Measurements from ENCODE around the gene WDR70.
"Not testable (repeated sequence)": the region's sequence is repeated elsewhere in the genome, so short reads cannot be mapped to it uniquely, and the experiment has no call there.

WDR70 gene

DNA sequence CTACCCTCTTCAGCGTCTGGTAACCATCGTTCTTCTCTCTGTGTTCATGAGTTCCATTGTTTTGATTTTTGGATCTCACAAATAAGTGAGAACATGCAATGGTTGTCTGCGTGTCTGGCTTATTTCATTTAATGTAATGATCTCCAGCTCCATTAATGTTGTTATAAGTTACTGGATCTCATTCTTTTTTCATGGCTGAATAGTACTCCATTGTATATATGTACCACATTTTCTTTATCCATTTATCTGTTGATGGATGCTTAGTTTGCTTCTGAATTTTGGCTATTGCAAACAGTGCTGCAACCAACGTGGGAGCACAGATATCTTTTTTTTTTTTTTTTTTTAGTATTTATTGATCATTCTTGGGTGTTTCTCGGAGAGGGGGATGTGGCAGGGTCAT lies 139.2 kb downstream of the WDR70 start:
- DNase-seq = not testable (repeated sequence)

DNA sequence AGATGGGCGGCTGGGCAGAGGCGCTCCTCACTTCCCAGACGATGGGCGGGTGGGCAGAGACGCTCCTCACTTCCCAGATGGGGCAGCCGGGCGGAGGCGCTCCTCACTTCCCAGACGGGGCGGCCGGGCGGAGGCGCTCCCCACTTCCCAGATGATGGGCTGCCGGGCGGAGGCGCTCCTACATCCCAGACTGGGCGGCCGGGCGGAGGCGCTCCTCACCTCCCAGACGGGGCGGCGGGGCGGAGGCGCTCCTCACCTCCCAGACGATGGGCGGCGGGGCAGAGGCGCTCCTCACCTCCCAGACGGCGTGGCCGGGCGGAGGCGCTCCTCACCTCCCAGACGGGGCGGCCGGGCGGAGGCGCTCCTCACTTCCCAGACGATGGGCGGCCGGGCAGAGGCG lies 140.2 kb downstream of the WDR70 start:
- no peak for DNase-seq

DNA sequence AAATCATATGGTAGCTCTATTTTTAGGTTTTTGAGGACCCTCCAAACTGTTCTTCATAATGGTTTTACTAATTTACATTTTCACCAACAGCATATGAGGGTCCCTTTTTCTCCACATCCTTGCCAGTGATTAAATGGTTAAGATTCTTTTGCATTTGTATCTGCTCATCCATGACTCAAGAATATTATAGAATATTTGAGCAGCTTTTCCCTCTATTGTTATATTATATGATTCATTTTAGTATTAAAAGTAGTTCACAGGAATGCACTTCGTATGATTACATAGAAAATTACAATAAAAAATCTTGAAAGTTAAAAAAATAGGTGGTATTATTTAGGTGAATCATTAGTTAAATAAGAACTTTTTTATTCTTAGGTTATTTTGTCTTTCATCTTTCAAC lies 140.7 kb downstream of the WDR70 start:
- no peak for DNase-seq

DNA sequence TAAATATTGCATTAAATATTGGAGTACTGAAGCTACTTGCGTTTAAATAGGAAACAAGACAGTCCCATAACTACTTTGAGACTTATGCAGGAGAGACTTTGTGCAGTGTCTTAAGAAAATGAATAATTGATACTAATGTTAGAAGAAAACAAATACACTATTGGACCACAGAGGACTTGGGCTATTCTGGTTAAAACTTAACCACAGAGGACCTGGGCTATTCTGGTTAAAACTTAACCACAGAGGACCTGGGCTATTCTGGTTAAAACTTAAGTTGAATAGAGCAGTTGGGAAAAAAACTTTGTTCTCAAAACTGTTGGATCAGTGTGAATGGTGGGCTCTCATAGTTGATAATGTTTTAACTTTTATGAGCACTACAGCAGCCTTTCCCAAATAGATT lies 141.7 kb downstream of the WDR70 start:
- DNase-seq = no peak

DNA sequence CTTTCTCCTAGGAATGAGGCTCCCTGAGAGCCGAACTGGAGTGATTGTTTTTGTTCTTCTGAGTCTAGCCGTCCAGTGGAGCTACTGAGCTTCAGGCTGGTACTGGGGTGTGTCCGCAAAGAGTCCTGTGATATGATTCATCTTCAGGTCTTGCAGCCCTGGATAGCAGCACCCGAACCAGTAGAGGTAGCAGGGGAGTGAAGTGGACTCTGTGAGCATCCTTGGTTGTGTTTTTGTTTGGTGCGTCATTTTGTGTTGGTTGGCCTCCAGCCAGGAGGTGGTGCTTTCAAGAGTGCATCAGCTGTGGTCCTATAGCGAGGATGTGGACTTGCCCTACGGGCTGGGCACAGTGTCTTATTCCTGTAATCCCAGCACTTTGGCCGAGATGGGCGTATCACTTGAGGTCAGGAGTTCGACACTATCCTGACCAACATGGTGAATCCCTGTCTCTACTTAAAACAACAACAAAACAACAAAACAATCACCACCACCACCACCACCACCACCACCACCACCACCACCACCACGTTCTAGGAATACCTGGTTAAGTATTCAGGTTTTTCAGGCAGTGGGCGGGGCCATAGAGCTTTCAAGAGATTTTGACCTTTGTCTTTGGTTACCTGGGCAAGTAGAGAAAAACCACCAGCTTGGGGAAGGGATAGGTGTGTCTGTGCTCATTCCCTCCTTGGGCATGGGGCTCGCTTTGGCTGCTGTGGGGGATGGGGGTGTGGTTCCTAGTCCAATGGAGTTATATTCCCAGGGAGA lies 154.0 kb downstream of the WDR70 start:
- DNase-seq = no peak

- DNase-seq = no peak
Measured at GRCh38 chr5:37533851-37534250, 154.7 kb downstream of the WDR70 start.

GRCh38 chr5:37539459-37539858 lies 160.3 kb downstream of the WDR70 start:
- no peak for DNase-seq

- DNase-seq = no peak
Measured at GRCh38 chr5:37543216-37543615, 164.1 kb downstream of the WDR70 start.

GRCh38 chr5:37549411-37549810 lies 170.3 kb downstream of the WDR70 start:
- no peak for DNase-seq

DNA sequence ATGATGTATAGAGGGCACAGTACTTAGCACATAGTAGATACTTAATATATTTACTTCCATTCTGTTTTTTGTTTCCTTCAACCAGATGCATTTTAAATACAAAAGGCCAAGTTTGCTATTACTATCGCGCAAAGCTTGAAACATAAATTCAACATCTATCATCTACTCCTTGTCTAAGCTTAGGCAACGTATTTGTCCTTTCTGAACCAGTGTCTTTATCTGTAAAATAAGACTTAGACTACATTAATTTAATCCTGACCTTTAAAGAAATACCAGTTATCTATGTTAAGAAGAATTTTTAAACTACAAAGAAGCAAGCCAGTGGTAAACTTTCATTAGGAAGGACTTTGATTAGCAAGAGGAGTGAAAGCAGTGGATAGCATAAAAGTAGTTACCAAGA lies 173.0 kb downstream of the WDR70 start:
- DNase-seq = no peak

DNA sequence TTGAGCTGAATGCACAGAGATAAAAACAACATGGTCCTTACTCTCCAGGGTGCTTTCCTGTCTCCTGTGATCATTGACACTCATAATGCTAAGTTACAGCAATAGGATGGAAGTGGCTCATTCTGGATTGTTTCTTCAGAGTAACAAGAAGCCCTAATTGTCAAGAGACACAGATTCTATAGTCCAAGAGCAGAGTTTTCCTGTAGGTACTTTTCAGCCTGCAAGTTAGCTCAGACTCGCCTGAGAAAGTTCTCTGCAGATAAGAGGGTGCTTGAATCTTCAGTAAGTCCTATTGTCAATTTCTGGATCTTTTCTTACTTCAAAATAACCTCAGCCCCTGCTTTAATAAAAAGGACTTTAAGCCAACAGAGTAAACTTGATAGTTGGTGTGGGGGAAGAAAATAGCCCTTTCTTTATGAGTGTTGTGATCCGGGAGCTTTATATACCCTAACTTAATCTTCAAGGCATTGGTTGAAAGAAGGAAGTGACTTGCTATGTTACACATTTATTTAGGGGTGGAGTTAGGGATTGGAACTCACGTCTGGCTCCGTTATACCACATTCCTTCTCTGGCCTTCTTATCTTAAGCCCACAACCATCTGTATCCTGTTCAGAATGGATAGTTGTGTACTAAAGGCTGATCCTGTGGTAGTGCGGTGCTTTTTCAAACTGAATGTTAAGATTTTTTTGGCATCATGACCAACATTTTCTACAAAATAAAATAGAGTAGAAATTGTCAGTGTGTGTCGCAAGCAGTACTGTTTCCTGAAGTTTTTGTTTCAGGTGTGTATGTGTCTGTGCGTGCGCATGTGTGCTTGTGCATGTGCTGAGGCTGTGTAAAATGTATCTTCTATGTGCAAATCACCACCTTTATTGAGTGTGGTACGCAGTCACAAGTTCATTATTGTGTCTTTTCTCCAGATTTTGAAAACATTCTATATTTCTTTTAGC lies 173.9 kb downstream of the WDR70 start:
- no peak for DNase-seq

GRCh38 chr5:37553720-37554404 lies 174.7 kb downstream of the WDR70 start:
- DNase-seq = no peak

- no peak for DNase-seq
Measured at GRCh38 chr5:37554405-37554739, 175.3 kb downstream of the WDR70 start.

DNA sequence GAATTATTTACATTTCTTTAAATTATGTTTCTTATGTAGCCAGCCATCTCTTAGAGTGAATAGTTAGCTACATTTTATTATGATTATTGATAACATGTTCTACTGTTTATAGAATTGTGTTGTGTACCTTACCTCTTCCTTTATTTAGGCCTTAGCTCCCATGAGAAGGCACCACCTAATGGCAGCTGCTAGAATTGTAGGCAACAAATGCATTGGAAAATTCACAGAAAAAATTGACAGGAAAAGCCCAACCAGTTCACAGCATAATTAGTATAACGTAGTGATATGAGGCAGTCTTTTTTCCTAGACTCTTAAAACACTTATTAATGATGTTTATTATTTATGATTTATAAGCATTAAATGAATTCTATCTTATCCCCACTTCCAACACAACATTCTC lies 175.8 kb downstream of the WDR70 start:
- no peak for DNase-seq

DNA sequence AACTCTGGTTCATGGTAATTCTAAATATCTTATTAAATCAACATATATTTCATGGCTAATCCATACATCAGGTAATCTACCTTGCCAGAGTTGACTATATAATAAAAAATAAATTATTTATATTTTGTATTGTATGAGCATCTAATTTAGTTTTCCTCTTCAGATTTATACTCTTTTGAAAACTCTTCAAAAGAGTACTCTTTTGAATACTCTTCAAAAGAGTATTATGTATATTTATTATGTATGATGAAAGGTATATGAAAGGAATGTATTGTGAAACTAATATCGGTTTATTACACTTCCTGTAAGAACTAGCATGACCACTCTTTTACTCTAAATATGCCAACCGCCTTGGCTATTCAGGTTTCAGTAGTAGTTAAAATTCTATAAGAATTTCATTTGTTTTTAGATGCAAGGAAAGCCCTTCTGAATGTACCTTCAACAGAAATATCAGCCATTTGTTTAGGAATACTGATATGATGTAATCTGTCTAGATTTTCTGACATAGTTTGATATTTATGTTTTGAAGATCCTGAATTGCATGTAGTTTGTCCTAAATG lies 178.7 kb downstream of the WDR70 start:
- DNase-seq = no peak

- no peak for DNase-seq
Measured at GRCh38 chr5:37565062-37565670, 186.0 kb downstream of the WDR70 start.

- no peak for DNase-seq
Measured at GRCh38 chr5:37567566-37567965, 188.4 kb downstream of the WDR70 start.

DNA sequence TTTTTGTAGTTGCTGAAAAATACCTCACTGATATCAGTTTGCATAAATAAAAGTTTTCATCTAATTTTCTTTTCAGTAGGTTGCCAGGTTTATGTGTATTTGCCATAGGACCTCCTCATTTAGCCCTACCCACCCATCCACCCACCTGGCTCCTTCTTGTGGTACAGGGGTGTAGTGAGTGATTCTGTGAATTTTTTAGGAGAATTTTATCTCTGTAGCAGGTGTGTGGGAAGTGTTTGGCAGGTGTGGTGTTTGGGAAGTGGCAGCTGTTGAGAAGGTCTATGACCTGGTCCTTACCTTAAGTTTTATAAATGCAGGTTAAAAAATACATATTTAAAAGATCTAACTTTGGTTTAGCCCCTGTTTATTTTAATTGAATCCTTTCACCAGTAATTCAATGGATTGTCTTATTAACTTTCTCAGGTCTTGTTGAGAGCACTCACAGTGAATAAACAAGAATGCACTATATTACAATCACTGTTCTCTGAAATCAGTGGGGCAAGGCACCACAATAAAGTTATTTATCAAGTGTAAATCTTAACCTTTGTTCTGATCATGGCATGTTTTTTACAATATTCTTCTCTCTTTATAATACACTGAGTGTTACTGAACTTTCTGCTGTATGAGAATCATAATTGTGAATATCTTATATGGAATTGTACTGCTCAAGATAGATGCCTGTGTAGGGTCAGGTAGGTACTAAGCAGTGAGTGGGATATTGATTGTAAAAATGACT lies 189.1 kb downstream of the WDR70 start:
- DNase-seq = no peak

DNA sequence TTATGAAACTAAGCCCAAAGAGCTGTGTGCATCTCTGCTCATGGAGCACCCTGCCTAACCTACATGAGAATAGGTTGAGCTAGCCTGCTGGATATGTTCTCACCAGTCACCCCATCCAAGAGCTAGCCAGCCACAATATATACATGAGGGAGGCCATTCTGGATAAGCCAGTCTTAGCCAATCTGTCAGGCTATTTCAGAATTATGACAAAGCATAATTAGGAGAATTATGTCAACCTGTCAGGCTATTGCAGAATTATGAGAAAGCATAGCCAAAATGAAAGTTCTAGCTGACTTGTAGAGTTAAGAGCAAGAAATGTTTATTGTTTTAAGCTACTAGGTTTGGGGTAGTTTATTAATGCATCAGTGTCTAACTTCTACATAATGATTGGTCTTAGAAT lies 189.8 kb downstream of the WDR70 start:
- DNase-seq = no peak

DNA sequence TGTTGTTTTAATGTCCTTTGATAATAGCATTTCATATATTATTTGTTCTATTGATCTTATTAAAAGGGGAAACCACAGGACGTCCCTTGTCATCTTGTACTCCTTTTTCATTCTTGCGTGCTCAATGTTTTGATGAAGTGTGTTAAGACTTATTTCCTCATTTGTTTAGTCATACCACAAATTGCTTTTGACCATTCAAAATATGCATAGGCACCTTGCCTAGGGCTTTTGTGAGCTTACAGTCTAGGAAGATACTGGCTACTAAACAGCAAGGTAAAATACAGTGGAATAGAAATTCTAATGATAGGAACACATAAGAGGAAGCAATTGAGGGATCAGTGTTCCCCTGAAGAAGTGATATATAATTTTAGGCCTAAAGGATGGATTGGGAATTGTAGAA lies 190.3 kb downstream of the WDR70 start:
- DNase-seq = no peak

DNA sequence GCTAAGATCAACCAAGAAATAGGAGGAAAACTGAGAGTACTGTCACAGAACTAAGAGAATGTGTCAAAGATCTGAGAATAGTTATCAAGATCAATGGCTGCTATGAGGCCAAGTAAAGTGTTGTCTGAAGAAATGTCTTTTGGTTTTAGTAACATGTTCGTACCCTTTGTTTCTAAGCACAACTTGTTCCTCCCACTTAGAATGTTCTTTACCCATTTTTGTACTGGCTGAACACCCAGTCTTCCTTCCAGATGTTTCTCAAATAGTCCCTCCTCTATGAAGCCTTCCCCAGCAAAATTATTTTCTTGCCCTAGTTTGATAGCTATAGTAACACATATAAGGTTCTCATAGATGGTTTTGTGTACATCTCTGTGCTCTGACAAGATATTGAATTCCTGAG lies 191.5 kb downstream of the WDR70 start:
- no peak for DNase-seq

DNA sequence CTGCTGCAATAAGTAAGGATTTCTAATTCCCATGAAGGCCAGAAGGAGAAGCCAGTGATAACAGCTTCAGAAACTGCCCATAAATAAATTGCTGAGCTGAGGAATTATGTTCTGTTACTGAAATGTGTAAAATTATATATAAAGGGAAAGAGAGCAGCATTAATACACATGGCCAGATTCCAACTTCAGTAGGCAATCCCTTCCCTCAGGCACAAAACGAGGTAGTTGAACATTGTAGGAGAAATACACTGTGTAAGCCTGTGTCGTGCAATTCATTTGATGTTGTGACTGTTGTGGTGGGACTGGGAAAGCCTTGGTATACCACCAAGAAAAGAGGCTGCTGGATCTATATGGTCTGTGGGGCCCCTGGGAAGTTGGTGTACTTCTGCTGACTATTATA lies 192.9 kb downstream of the WDR70 start:
- DNase-seq = no peak

All from NCI-H774 (cell line).